HG03442 (cell line): Measurements from ENCODE around the gene AGMO.

Source experiments
- ATAC-seq: cut with Tn5 transposase; IDR thresholded peaks from one replicate; pipeline ENCODE4 v1.9.1; 2021; ENCODE audit warnings: mild to moderate bottlenecking, moderate library complexity; ENCODE audit not compliant: unreplicated experiment

AGMO gene

DNA sequence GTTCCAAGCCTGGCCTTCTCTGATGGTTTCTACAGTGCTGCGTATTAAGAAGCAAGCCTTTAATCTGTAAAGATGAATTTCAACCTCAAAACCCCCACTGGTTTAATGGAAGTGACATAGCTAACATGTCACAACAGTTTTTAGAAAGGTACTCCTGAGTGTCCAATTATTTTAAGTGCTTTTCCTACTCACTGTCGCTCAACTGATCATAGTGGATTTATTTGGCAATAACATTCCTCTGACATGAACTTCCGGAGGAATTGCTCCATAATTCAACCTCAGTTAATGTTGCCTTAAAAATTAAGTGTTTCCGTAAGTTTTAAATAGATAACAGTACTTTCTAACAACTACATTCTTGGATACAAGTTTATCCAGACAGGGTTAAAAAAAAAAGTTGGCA is 57.5 kb downstream of the AGMO start:
- ATAC-seq = no peak

DNA sequence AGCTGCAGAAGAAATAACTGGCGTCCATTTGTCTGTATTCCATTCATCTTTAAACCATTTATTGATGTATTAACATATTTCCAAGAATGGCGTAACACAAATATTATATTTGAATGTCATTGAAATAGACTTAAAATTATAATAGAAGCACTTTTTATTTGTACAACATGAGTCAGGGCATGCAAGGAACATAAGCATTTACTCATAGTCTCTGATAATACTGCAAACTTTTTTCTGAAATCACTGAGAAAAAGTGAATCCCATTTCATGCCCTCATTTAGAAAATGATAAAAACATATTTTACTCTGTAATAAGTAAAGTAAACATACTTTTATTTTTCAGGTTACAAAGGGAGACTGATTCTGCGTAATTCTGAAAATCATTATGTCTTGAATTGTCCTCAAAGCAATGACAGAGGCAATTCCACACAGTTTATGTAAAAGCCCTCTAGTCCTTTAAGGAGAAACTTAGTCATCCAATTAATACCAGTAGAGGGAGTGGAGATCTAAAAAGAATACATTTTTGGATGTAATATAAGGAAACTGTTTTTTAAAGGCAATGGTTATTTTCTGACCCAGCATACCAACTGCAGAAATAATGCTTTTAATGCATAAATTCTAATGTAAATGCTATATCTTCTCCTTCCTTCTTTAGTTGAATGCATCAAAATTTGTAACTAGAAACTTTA is 58.1 kb downstream of the AGMO start:
- no peak for ATAC-seq

DNA sequence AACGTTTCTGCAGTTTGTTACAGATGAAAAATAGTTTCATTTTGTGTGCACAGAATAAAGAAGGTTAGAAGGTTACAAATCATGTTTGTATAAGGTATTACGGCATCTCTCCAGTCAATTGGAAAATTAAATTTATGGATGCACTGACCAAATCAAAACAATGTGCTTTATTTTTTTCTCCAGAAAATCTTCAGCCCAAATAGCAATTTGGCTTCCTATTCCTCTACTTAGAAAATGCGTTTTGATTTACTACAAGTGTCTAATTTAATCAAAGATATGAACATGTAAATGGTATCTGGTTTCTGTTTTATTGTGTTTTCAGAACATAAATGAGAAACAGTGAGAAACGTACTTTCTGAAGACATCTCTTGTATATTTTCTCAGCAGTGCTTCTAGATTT is 63.4 kb downstream of the AGMO start:
- ATAC-seq = no peak

DNA sequence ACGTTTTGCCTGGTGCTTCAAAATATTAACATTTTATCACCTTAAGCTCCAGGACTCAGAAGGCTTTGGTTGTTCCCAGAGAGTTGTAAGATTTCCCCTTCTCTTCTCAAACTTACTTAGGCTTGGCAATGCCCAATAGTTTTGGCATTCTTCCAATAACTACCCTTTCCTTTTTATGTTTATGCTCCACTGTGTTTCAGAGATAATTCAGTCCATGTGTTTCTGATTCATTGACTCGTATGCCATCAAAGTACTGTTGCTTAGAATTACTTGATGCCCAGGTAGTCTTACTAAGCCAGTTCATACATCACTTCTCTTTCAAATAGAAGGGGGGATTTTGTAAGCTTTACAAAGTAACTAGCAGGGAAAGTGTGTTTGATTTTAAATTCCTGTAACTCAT is 66.6 kb downstream of the AGMO start:
- ATAC-seq = no peak

DNA sequence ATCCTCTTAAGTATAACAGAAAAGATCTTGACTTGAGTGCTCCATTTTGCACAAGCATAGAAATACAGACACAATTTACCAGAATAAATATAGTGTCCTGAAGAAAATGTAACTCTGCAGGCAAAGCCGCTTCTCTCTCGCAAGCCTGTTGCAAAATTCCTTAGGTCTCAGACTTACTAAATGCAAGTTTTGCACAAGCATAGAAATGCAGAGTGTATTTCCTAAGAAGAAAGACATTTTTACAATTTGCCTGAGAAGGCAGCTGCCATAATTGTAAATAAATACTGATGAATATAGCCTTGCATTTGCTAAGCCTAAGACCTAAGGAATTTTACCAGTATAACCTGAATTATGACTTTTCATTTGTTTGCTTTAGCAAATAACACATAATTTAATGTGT is 67.1 kb downstream of the AGMO start:
- no peak for ATAC-seq

DNA sequence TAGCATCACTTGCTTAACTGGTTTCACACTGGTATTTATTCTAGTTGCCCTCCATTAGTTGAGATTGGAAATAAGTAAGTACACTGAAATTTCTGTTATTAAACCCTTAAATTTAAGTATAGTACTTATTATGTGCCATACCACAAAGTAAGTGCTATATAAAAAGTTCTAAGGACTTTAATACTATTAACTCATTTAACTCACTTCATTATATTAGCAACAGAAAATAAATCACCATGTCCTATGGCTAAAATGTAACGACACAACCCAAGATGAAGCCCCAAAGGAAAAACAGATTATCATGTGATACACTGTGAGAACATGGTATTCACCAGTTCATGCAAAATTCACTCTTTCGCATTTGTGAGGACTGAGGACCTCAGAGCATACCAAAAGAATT is 70.5 kb downstream of the AGMO start:
- ATAC-seq = no peak

DNA sequence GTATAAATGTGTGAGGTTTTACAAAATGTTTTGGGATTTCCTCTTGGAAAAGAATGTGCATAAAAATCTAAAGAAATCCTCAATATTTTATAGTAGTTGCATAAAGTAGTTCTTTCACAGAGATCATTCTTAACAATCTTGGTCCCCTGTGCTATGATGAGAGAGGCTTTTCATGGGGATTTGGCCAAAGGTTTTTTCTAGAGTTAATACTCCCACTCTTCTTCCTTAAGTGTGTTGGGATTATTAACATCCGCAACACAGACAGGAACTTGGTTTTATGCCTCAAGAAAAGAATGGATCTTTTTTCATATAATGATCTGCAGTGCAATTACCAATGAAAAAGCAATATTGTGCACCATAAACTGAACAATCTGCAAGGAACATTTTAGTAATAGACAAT is 71.5 kb downstream of the AGMO start:
- ATAC-seq = no peak

DNA sequence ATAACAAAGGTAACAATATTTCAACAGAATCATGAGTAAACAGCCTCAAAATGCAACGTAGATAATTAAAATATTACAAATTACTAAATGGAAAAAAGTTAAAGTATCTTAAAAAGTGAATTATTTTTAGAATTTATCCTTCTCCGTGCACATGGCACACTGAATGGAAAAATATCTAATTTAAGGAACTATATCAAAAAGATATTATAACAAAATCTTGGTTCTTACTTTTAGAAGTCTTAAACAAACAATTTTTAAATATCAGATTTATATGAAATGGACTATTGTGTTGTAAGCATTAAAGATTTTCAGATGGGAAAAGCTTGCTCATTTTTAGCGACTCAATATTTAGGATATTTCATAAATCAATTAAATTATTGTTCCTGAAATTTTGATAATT is 72.0 kb downstream of the AGMO start:
- no peak for ATAC-seq

DNA sequence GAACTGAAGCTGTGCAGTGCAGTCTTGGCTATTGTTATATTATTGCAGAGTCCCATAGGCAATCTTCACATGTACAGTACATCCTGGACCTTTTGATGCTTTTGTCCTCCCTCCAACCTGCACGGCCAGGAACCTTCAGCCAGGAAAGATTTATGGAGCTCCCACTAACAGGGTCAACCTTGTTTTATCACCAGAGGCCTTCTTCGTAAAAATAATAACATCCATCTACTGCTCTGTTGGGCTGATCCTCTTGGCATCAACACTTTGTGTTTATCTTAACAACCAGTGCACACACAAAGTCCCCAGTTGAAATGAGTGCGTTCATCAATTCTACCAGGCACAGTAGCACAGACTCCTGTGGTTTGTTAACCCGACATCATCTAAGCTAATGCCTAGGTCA is 72.4 kb downstream of the AGMO start:
- no peak for ATAC-seq

DNA sequence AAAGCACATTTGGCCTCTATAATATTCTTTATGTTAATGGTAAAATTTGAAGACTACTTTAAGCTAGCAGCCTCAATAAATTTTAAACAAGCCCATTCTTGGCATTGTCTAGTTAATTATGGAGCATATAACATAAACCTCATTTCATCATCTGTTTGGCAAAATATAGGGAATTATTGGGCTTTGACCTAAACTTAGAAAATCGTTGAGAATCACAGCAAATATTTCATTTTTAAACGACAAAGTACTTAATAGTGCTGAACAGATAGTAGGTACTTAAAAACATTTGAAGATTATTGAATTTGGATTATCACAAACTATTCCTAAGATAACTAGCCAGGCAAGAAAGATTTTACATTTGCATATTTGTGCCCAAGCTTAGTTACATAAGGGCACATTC is 73.4 kb downstream of the AGMO start:
- no peak for ATAC-seq

DNA sequence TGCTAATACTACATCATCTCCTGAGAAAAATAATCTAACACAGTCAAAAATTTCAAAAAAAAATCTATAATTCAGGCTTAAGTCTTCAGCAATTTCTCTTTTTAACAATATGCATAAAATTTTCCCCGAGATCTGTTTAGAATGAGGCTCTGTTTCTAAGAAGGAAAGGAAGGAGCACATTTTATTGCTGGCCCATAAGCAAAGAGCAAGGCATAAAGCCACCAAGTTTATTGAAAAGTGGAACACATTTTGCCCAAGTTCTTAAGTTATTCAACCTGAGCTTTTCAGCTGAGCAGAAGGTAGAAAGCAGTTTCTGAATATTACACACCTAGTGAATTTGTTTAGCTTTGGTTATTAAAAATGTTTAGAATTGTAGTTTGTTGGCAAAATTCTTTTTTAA is 73.9 kb downstream of the AGMO start:
- ATAC-seq = no peak

DNA sequence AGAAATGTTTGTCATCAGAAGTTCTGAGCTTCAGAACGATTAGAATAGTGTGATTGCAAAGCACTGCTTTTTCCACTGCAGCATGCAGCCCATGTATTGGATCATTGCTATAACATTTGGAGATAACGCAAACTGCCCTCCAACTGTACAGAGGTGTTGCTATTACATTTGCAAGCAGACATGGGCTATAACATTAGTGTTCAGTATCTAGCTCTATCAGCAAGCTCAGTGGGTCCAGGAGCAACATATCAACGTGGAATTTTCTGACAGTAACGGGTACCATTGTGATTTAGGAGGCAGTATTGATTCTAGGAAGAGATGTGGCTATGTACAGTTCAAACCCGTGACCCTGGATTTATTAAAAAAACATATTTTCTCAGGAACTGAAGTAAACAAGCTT is 75.8 kb downstream of the AGMO start:
- no peak for ATAC-seq

DNA sequence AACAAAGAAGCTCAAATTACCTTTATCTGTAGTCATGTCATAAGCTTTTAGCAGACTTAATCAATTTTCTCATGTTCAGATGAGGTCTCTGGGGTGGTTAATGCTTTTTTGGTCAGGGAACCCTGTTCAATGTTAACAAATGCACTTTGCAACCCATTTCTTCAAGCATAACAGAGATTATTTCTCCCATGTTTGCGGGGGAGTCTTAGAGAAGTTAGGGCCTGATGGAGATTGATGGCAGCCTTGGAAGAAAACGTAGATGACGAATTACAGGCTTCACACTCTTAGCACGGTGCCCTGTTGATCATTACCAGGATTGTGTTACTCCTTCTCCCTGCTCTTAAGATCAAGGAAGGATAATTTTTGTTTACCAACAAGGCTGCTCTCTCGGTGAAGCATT is 76.4 kb downstream of the AGMO start:
- no peak for ATAC-seq

DNA sequence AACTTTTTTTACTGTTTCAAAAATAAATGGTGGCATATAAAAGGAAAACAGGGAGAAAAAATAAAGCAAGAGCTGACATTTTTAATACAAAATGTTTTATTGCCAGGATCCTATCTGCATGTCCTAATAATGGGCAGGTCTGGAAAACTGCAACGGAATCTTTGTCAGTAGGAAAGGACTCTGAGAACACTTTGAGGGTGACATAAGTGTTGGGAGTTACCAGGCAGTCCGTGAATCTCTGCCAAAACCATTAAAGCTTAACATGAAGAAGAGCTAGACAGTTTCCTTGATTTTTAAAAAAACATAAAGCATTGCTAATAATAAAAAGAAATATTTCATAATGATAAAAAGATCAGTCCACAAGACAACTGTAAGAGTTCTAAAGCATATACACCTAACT is 80.7 kb downstream of the AGMO start:
- ATAC-seq = no peak

DNA sequence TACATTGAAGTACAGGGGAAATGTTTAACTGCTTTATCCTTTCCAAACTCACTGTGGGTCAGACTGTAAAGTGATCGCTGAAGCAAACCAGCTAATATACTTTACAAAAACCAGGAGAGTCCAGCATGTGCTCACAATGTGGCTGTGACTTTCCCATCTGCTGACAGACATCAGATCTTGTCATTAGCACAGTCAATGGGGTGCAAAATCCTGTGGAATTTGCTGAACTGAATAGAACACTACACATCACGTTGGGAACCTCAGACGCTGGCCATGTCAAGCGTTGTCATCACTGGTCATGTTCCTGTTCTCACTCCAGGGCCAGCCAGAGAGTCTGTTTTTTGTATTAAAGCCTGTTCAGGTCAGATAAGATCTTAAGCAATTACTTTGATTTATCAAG is 83.4 kb downstream of the AGMO start:
- ATAC-seq = no peak

DNA sequence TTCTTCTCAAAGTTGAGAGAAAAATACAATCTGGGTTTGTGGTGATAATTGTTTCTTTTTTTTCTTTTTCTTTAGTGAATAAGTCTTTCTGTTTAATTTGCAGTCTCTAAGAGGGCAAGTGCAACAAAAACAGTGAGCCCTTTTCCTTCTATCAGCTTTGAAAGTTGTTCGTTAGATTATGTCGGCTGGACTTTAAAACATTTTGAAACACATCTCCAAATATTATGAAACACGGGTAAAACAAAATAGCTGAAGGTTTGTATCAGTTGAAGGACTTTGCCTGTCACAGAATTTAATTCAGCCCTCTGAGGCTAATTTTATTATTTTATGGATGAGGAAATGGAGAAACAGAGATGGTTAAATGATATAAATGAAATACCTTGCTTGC is 85.3 kb downstream of the AGMO start:
- no peak for ATAC-seq

DNA sequence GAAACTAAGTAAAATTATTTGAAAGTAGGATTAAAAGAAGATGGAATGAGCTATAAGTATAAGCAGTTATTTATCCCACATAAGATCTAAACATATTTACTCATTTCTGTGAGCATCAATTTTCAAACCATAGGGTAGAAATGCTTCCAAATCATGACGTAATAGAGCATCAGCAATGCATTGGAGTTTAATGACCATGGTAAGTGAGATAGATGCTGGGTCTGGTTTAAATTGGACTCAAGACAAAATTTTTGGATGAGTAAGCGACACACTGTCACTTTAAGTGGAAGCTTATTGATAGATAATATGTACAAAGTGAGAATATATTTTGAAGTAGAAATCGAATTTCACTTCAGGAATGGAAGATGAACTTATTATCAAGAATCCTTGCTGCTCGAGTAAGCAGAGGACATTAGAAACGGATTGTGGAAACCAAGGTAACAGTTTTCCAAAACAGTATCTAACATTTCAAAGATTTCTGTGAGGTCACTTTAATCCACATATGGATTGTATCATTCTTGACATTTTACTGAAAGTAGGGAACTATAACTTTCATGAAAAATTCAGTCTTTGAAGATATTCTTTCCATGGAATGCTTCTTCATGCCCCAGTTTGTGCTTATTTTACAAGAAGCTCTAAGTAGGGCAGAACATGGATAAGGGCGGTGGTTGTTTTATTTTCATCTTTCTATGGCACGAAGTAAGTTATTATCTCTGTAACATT is 85.8 kb downstream of the AGMO start:
- ATAC-seq = no peak

DNA sequence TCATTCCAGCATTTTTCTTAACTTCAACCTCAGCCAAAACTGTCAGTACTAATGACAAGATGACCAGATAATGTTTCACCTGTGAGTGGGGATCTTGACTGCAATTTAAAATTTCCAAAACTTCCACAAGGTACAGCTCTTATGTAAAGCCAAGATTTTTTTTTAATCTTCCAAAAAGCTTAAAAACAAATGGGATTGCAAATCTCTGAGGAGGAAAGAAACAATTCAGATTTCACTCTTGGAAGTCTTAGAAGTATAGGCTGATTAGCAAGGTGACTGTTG is 90.2 kb downstream of the AGMO start:
- no peak for ATAC-seq

DNA sequence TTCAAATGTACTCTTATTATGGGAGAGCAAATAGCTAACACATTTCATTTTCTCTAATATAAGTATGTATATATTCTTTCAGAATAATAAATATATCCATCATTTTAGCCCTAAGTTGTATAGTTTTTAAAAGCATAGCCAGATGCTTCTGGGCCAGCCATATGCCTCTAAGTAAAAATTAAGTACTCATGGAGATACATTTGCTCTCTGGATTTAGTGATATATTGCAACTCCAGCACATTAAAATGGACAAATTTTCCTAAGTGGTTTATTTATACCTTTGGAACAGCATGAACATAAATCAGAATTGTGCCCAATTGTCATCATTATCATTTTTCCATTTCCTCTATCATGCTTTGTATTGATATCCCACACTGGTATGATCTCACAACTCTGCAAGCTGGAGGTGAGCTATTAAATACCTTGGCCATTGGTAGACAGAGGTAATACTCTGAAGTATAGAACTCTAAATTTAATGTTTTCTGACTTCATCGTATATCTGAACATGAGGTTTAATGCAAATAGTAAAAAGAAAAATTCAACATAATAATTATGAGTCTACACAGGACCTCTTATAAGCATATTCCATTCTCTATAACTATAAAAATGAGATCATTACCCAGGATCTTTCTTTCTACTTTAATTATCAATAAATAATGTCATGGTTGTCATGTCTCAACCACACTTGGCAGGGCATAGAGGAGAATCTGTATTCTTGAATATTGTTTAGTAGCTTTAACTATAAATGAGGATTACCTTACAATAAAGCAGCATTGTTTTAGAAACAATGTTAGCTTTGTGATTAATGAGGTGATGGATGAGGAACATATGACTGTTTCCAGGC is 90.8 kb downstream of the AGMO start:
- no peak for ATAC-seq

DNA sequence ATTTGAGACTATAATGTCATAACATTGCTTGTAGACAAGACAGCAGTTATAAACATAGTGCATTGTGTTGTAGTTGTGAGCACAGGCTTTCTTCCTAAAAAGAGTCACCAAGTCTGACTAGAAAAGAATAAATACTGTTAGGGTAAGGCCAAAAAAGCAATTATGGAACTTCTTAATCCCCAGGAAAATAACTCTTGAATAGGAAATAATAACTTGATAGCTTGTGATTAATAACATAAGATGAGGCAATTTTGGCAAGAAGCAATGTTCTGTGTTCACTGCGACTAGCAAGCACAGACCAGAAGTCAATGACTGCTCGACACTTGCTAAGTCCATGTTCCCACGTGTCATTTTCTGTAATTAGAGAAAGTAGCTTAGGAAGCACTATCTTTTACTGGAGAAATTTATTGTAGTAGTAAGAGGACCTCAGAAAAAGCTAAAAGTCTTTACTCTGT is 97.1 kb downstream of the AGMO start:
- ATAC-seq = no peak

DNA sequence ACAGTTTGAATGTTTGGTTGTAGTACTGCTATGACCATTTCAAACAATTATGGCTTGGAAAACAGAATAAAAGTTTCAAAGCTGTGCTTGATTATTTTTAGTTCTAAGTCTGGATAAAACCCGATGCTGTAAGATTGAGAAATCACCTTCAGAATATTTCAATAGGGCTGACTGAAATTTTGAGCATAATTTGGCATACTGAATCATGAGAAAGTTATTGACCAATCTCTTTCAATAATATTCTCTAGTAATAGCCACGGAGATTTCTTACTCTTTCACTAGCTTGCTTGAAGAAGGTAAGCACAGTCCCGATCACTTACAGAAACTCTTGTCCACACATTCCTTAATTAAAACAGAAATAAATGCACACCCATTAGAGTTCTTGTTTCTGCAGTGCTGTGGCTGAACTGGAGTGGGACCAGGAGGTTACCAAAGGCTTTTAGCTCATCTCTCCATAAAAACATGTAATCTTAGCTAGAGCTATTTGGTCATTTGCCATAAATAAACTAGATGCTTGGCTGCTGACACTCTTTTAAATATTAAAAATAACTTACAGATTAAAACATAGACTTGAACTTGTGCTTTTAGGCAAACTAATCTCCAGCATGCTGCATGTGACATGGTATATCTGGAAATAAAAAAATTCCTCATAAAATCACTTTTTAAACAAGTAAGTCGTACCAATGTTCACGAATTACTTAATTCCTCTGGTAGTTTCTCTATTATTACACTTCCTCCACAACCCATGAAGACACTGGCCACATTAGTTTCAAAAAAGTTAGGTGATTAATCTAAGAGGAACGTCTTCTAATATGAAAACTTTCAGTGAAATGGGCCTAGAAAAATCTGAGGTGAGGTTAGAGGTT is 97.8 kb downstream of the AGMO start:
- no peak for ATAC-seq
